T-cell (primary cell): ENCODE results near the gene UBL5. TPM values are rescaled to one million over a fixed set of nuclear protein-coding genes. Genes with fewer than 3 reads are reported as not detected.

Experiments
- ATAC-seq, 4 experiments: fragments of 200-7000 bp in 3 of 4; fragments of 150-1000 bp in 1 of 4; cut with Tn5 transposase; replicated peaks in 1 of 4; 1 replicate in 3 of 4; 2 replicates in 1 of 4; pipeline ENCODE4 v1.10.0; 2021; ENCODE audit warnings: moderate library complexity in 3 of 4, mild to moderate bottlenecking in 2 of 4, moderate number of reproducible peaks in 1 of 4
- CTCF ChIA-PET, 2 donors: fragments of 300-600 bp; sonication (Branson Sonifier 250); formaldehyde crosslinking; loops; one replicate each; lab custom pipeline; 2022; ENCODE audit warnings: antibody characterized with exemption in 2 of 2; lab: Charles Lee
- POLR2A ChIA-PET, 2 donors: fragments of 300-600 bp; sonication (Branson Sonifier 250); formaldehyde crosslinking; loops; one replicate each; lab custom pipeline; 2022; ENCODE audit warnings: antibody characterized with exemption in 2 of 2; lab: Charles Lee
- DNase-seq, 35 experiments: peaks; one replicate each; pipeline versions ENCODE4 v3.0.0 to v3.0.0-alpha.2; 2013 to 2023
- H3K27ac ChIP-seq: one replicate; pipeline ENCODE4 v1.5.1; 2013; ENCODE audit warnings: low read length
- H3K27me3 ChIP-seq, 2 experiments: replicated peaks in 1 of 2; 1 replicate in 1 of 2; 2 replicates in 1 of 2; pipeline versions ENCODE4 v1.6.1 to v1.7.0; 2013; ENCODE audit warnings: low read length in 1 of 2, mixed read lengths in 1 of 2; ENCODE audit not compliant: control insufficient read depth in 2 of 2, insufficient read depth in 2 of 2; ENCODE audit errors: extremely low read depth in 1 of 2
- H3K36me3 ChIP-seq, 2 donors: 1 replicate in 1 of 2; 2 replicates in 1 of 2; pipeline versions ENCODE4 v1.6.1 to v1.7.0; 2013; ENCODE audit warnings: low read length in 1 of 2; ENCODE audit not compliant: control insufficient read depth in 2 of 2, insufficient read depth in 1 of 2; ENCODE audit errors: extremely low read depth in 1 of 2
- H3K4me1 ChIP-seq, 2 experiments: 1 replicate in 1 of 2; 2 replicates in 1 of 2; pipeline versions ENCODE4 v1.6.1 to v1.7.0; 2013; ENCODE audit warnings: low read length in 2 of 2, mixed read lengths in 1 of 2; ENCODE audit not compliant: insufficient read depth in 2 of 2, control insufficient read depth in 1 of 2; ENCODE audit errors: extremely low read depth in 1 of 2
- H3K4me3 ChIP-seq, 2 donors: 1 replicate in 1 of 2; 2 replicates in 1 of 2; pipeline versions ENCODE4 v1.5.1 to v1.7.0; 2013; ENCODE audit warnings: mild to moderate bottlenecking in 2 of 2, low read length in 1 of 2, moderate library complexity in 1 of 2; ENCODE audit not compliant: control insufficient read depth in 1 of 2; ENCODE audit errors: extremely low read depth in 1 of 2
- H3K9me3 ChIP-seq: 2 replicates; pipeline ENCODE4 v1.7.0; 2013
- H3K27ac Mint-ChIP-seq, 2 donors: one replicate each; pipeline ENCODE4 v1.8.0; 2020 to 2021; ENCODE audit warnings: mild to moderate bottlenecking in 2 of 2, mixed read lengths in 2 of 2
- H3K27me3 Mint-ChIP-seq, 2 donors: one replicate each; pipeline ENCODE4 v1.8.0; 2021 to 2022; ENCODE audit warnings: mixed read lengths in 2 of 2
- H3K36me3 Mint-ChIP-seq: one replicate; pipeline ENCODE4 v1.8.0; 2021; ENCODE audit warnings: mixed read lengths
- H3K4me1 Mint-ChIP-seq, 3 donors: one replicate each; pipeline ENCODE4 v1.8.0; 2020 to 2022; ENCODE audit warnings: mixed read lengths in 3 of 3, mild to moderate bottlenecking in 1 of 3
- H3K4me3 Mint-ChIP-seq, 3 donors: one replicate each; pipeline ENCODE4 v1.8.0; 2020 to 2022; ENCODE audit warnings: mild to moderate bottlenecking in 3 of 3, mixed read lengths in 3 of 3, moderate library complexity in 3 of 3
- H3K9me3 Mint-ChIP-seq, 3 donors: one replicate each; pipeline ENCODE4 v1.8.0; 2020 to 2022; ENCODE audit warnings: mixed read lengths in 3 of 3
- WGBS: methylation state at CpG from one replicate; pipeline ENCODE4 v1.1.5; 2013; ENCODE audit warnings: missing lambda C conversion rate; ENCODE audit not compliant: insufficient coverage; 5-methylcytosine and 5-hydroxymethylcytosine counted together
- total RNA-seq, 35 experiments: library from RNA in 6 of 35; stranded (reverse) in 6 of 35; fragments of 120-200 nt in 1 of 35; gene quantifications; one replicate each; pipeline versions ENCODE4 v1.2.1 to v1.2.4 and lab custom pipeline; 2013 to 2026

Gene UBL5
- total RNA-seq, 5 donors from 2014 or later (not counting 1 experiment from before 2014, with no cell fraction given), result 205 to 228 (median 215) TPM

DNA sequence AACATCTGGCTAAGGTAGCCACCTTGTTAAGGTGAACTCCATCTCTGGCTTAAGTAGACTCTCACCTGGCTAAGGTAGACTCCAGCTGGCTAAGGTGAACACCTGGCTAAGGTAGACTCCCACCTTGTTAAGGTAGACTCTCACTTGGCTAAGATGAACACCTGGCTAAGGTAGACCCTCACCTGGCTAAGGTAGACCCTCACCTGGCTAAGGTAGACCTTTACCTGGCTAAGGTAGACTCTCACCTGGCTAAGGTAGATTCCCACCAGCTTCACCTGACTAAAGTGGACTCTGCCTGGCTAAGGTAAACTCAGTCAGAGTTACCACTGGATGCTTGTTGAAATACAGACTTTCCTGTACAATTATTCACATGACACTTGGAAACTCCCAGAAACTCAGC, 31.0 kb downstream of the UBL5 start:
- Histone ChIP-seq H3K27ac (peak overlapping the region; percentile 55), H3K4me3 (peak overlapping the region in 1 of 2 donors; percentile 29), H3K36me3 (peaks cover 3 to 6% of the 10 kb centered on the region in 2 donors), H3K27me3 (no peaks in the 10 kb centered on the region), H3K4me1 (peaks cover 54 to 97% of the 10 kb centered on the region in 2 experiments), H3K9me3 (no peaks in the 10 kb centered on the region)
- peak overlapping the region; percentile 98 to 100 for H3K27ac Mint-ChIP-seq
- POLR2A ChIA-PET, result no interaction called here
- no peaks in the 10 kb centered on the region for H3K9me3 Mint-ChIP-seq
- no peaks in the 10 kb centered on the region for H3K27me3 Mint-ChIP-seq
- DNase-seq, result no peak
- no peak for ATAC-seq
- CTCF ChIA-PET, result interaction anchor here (0.6 to 1.0 kb wide), 3 partner anchors 11 to 90 kb away, joined by 3 to 5 read pairs (median 4); partner anchors contain the start of gene ZNF846 (in 1 of the 2)
- peak overlapping the region; percentile 81 to 89 (median 86) for H3K4me3 Mint-ChIP-seq
- peaks cover 82 to 90% (median 84%) of the 10 kb centered on the region in 3 donors for H3K4me1 Mint-ChIP-seq
- peaks cover 11% of the 10 kb centered on the region for H3K36me3 Mint-ChIP-seq

- ChIA-PET POLR2A (interaction anchor here (0.6 kb wide), 5 partner anchors 9 to 1621 kb away, joined by 3 to 5 read pairs (median 4); no protein-coding TSS in a partner anchor), CTCF (interaction anchor here in 1 of 2 donors (0.6 kb wide), 2 partner anchors 47 to 245 kb away, joined by 3 read pairs; no protein-coding TSS in a partner anchor)
- Histone ChIP-seq H3K27ac (no peak overlapping the region), H3K4me1 (peaks cover 62 to 99% of the 10 kb centered on the region in 2 experiments), H3K36me3 (peaks cover 0 to 3% of the 10 kb centered on the region in 2 donors), H3K4me3 (no peak overlapping the region), H3K27me3 (no peaks in the 10 kb centered on the region), H3K9me3 (no peaks in the 10 kb centered on the region)
- peak overlapping the region in 1 of 3 donors; percentile 86 for H3K4me3 Mint-ChIP-seq
- H3K27ac Mint-ChIP-seq, result peak overlapping the region; percentile 43 to 68
- H3K36me3 Mint-ChIP-seq, result peaks cover 5% of the 10 kb centered on the region
- H3K9me3 Mint-ChIP-seq, result no peaks in the 10 kb centered on the region
- no peaks in the 10 kb centered on the region for H3K27me3 Mint-ChIP-seq
- 100% methylated on average over 1 of the region's 8 CpGs for WGBS
- H3K4me1 Mint-ChIP-seq, result peaks cover 88 to 93% (median 88%) of the 10 kb centered on the region in 3 donors
- DNase-seq (no peak), ATAC-seq (no peak)
Observed at GRCh38 chr19:9860407-9860806, 32.7 kb downstream of the UBL5 start.

DNA sequence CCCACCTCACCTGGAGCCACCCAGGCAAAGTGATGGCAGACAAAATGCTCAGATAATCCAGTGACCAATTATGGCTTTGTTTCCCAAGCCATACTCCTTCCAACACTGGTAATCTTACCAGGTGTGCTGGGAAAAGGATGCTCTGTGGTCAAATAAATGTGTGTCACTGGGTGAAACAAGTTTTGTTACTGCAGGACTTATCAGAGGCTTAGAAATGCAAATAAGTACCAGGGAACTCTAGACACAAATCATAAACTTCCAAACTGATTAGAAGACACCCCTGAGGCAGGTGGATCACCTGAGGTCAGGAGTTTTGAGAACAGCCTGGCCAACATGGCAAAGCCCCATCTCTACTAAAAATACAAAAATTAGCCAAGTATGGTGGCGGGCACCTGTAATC, 33.8 kb downstream of the UBL5 start:
- H3K4me1 ChIP-seq, result peaks cover 67 to 99% of the 10 kb centered on the region in 2 experiments

GRCh38 chr19:9862938-9863337, 35.2 kb downstream of the UBL5 start:
- Histone ChIP-seq H3K36me3 (no peaks in the 10 kb centered on the region), H3K4me3 (peak overlapping the region in 1 of 2 donors; percentile 83), H3K9me3 (no peaks in the 10 kb centered on the region), H3K27ac (peak overlapping the region; percentile 62), H3K27me3 (no peaks in the 10 kb centered on the region), H3K4me1 (peaks cover 58 to 96% of the 10 kb centered on the region in 2 experiments)
- DNase-seq (peak in 20 of 35 experiments; percentile 9 to 53 (median 32)), ATAC-seq (peak; percentile 20 to 43 (median 30))
- CTCF ChIA-PET, result interaction anchor here (0.7 to 1.4 kb wide), 3 partner anchors 17 to 21 kb away, joined by 3 to 4 read pairs (median 3); no protein-coding TSS in a partner anchor
- WGBS, result 3% methylated on average over 3 of the region's 4 CpGs
- Mint-ChIP-seq H3K9me3 (no peaks in the 10 kb centered on the region), H3K4me1 (peaks cover 78 to 87% (median 86%) of the 10 kb centered on the region in 3 donors), H3K36me3 (peaks cover under 1% of the 10 kb centered on the region), H3K4me3 (peak overlapping the region; percentile 37 to 86 (median 59)), H3K27ac (peak overlapping the region; percentile 92 to 96), H3K27me3 (no peaks in the 10 kb centered on the region)
- POLR2A ChIA-PET, result interaction anchor here in 1 of 2 donors (0.6 kb wide), 1 partner anchor 14 kb away, joined by 4 read pairs; no protein-coding TSS in a partner anchor

More for the DNA sequence above, 33.8 kb downstream of the UBL5 start:
- WGBS, result 100% methylated on average over 1 of the region's 1 CpG
- Mint-ChIP-seq H3K9me3 (no peaks in the 10 kb centered on the region), H3K27me3 (no peaks in the 10 kb centered on the region), H3K36me3 (peaks cover 5% of the 10 kb centered on the region), H3K4me1 (peaks cover 87 to 94% (median 92%) of the 10 kb centered on the region in 3 donors), H3K4me3 (peak overlapping the region in 1 of 3 donors; percentile 86), H3K27ac (peak overlapping the region; percentile 92 to 96)
- no peak overlapping the region for H3K4me3 ChIP-seq
- POLR2A ChIA-PET, result interaction anchor here in 1 of 2 donors (0.6 kb wide), 1 partner anchor 1084 kb away, joined by 3 read pairs; no protein-coding TSS in a partner anchor
- H3K27me3 ChIP-seq, result no peaks in the 10 kb centered on the region
- no peaks in the 10 kb centered on the region for H3K36me3 ChIP-seq
- CTCF ChIA-PET, result no interaction called here
- ATAC-seq (no peak), DNase-seq (no peak)
- no peak overlapping the region for H3K27ac ChIP-seq
- H3K9me3 ChIP-seq, result no peaks in the 10 kb centered on the region

GRCh38 chr19:9863759-9864158, 36.0 kb downstream of the UBL5 start:
- CTCF ChIA-PET, result interaction anchor here in 1 of 2 donors (0.9 to 1.4 kb wide), 3 partner anchors 10 to 21 kb away, joined by 3 to 4 read pairs (median 3); no protein-coding TSS in a partner anchor
- Mint-ChIP-seq H3K27ac (peak overlapping the region; percentile 92 to 96), H3K4me3 (peak overlapping the region; percentile 37 to 86 (median 59)), H3K4me1 (peaks cover 70 to 79% (median 78%) of the 10 kb centered on the region in 3 donors), H3K36me3 (no peaks in the 10 kb centered on the region), H3K27me3 (no peaks in the 10 kb centered on the region), H3K9me3 (no peaks in the 10 kb centered on the region)
- Histone ChIP-seq H3K36me3 (no peaks in the 10 kb centered on the region), H3K27ac (peak overlapping the region; percentile 62), H3K4me3 (no peak overlapping the region), H3K27me3 (no peaks in the 10 kb centered on the region), H3K4me1 (peaks cover 53 to 88% of the 10 kb centered on the region in 2 experiments), H3K9me3 (no peaks in the 10 kb centered on the region)
- WGBS, result 72% methylated on average over 3 of the region's 5 CpGs
- DNase-seq, result peak in 17 of 35 experiments; percentile 15 to 54 (median 26)
- peak; percentile 61 to 73 (median 68) for ATAC-seq
- POLR2A ChIA-PET, result no interaction called here

DNA sequence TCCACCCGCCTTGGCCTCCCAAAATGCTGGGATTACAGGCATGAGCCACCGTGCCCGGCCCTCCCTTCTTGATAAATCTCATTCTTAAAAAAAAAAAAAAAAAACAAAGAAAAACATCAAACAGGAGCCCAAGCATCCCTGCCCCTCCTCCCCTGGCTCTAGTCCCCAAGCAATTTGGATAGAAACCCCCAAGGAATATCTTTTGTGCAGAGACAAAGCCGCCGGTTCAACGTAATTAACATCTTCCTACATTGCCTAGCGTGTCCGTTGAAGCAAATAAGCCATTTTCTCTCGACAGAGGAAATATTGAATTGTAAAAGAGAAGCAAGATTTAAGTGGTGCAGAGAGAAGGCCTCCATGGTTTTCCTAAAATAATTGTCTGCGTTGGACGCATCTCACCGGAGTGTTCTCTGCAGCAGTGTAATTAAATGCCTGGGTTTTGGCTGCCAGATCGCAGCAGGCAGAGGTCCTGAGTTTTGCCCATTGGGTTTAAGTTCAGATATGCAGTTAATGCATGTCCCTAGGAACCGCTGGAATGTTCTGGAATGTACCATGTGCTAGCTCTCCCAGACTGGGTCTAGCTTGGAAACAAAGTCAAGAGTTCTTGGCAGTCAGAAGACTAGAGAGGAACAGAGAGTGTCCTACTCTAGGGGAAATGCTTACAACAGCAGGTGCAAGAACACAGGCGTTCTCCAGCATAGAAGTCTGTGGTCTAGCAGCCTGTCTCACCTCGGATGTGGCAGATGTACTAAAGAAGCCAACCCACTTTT, 38.2 kb downstream of the UBL5 start:
- CTCF ChIA-PET, result interaction anchor here in 1 of 2 donors (0.5 kb wide), 1 partner anchor 374 kb away, joined by 3 read pairs; no protein-coding TSS in a partner anchor

More for the DNA sequence above, 38.2 kb downstream of the UBL5 start:
- peak overlapping the region; percentile 89 to 90 for H3K27ac Mint-ChIP-seq
- WGBS, result 43% methylated on average over 9 of the region's 16 CpGs
- Histone ChIP-seq H3K27me3 (no peaks in the 10 kb centered on the region), H3K36me3 (no peaks in the 10 kb centered on the region), H3K9me3 (no peaks in the 10 kb centered on the region), H3K27ac (no peak overlapping the region), H3K4me1 (peaks cover 42 to 66% of the 10 kb centered on the region in 2 experiments), H3K4me3 (peak overlapping the region in 1 of 2 donors; percentile 29)
- H3K27me3 Mint-ChIP-seq, result no peaks in the 10 kb centered on the region
- H3K9me3 Mint-ChIP-seq, result no peaks in the 10 kb centered on the region
- H3K4me3 Mint-ChIP-seq, result peak overlapping the region; percentile 29 to 56 (median 49)
- ATAC-seq, result peak; percentile 84 to 94 (median 90)
- no peaks in the 10 kb centered on the region for H3K36me3 Mint-ChIP-seq
- peaks cover 52 to 61% (median 58%) of the 10 kb centered on the region in 3 donors for H3K4me1 Mint-ChIP-seq
- DNase-seq, result peak in 34 of 35 experiments; percentile 35 to 76 (median 53)
- POLR2A ChIA-PET, result interaction anchor here in 1 of 2 donors (0.7 kb wide), 2 partner anchors 54 to 70 kb away, joined by 9 to 13 read pairs; no protein-coding TSS in a partner anchor
